ENCODE measurements around the gene MYBBP1A.

DNA sequence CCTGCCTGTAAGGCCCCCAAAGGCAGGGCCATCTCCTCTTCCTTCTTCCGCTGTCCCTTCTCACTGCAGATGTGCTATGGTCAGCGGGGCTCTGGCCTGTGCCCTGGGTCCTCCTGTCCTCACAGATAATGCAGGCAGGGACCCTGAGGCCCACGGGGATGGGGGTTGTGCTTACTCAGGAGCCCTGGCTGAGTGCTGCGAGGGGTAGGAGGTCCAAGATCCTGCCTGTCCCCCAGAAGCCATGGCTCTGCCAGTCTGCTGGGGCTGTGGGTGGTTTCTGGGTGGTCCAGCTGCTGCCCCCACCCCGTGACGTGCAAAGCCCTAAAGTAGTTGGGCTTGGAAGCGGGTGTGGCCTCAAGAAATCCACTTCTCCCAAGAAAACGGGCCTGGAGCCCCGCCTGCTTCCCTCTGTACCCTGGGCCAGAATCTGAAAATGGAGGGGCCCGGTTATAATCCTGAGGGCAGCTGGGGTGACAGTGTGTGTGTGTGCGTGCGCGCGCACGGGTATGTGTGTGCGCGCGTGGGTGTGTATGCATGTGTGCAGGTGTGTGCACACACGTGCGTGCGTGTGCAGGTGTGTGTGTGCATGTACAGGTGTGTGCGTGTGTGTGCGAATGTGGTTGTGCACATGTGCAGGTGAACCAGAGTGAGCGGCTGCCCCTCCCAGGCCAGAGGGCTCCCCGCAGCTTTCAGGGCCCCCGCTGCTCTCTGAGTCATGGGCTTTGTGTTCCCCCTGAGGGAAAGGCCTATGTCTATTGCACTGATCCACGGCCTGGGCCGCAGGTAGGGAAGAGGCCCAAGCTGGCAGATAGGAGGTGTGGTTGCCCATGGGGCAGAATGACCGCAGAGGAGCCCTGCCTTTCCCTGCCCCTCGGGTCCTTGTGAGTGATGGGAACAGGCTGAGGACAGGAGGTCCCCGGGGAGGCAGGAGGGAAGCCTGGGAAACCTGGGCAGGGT lies 42.8 kb downstream of the MYBBP1A start:
- TF ChIP-seq, protein P1, sequence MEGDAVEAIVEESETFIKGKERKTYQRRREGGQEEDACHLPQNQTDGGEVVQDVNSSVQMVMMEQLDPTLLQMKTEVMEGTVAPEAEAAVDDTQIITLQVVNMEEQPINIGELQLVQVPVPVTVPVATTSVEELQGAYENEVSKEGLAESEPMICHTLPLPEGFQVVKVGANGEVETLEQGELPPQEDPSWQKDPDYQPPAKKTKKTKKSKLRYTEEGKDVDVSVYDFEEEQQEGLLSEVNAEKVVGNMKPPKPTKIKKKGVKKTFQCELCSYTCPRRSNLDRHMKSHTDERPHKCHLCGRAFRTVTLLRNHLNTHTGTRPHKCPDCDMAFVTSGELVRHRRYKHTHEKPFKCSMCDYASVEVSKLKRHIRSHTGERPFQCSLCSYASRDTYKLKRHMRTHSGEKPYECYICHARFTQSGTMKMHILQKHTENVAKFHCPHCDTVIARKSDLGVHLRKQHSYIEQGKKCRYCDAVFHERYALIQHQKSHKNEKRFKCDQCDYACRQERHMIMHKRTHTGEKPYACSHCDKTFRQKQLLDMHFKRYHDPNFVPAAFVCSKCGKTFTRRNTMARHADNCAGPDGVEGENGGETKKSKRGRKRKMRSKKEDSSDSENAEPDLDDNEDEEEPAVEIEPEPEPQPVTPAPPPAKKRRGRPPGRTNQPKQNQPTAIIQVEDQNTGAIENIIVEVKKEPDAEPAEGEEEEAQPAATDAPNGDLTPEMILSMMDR (IDR thresholded peaks at IDR 0.05) = no peak
- TF ChIP-seq POLR2A (IDR thresholded peaks at IDR 0.05) = no peak
